ENCODE results near the gene SPATA19. TPM values are rescaled to one million over a fixed set of nuclear protein-coding genes. Genes with fewer than 3 reads are reported as not detected.
"Not testable (repeated sequence)": the region's sequence is repeated elsewhere in the genome, so short reads cannot be mapped to it uniquely, and the experiment has no call there.

The SPATA19 gene
- total RNA-seq, 4 donors from 2014 or later: not detected

DNA sequence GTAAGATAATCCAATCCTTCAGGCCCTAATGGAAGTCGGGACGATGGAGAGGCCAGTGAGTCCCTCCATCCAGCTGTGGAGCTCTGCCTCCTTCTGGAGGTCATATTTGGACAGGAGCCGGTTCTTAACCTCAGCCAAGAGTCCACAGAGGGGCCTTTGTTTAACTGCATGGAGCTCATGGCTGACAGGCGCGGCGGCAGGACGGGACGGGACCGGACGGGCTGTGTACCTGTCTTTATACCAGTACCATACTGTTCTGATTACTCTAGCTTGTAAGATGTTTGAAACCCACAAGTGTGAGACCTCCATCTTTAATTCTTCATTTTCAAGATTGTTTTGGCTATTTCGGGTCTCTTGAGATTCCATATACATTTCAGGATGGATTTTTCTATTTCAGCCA, 20.2 kb upstream of the SPATA19 start:
- no peak overlapping the region for H3K27ac ChIP-seq
- no peak for DNase-seq
- TF ChIP-seq POLR2A (IDR thresholded peaks at IDR 0.05) (no peak), CTCF (IDR thresholded peaks at IDR 0.05) (no peak)
- no peaks in the 10 kb centered on the region for H3K36me3 ChIP-seq
- H3K9me3 ChIP-seq: no peaks in the 10 kb centered on the region
- H3K27me3 ChIP-seq: no peaks in the 10 kb centered on the region
- no peaks in the 10 kb centered on the region for H3K4me1 ChIP-seq
- H3K4me3 ChIP-seq: no peak overlapping the region

GRCh38 chr11:133864756-133865155, 19.4 kb upstream of the SPATA19 start:
- H3K36me3 ChIP-seq: no peaks in the 10 kb centered on the region
- no peak for DNase-seq
- no peak overlapping the region for H3K27ac ChIP-seq
- TF ChIP-seq POLR2A (IDR thresholded peaks at IDR 0.05) (no peak), CTCF (IDR thresholded peaks at IDR 0.05) (no peak)
- H3K4me1 ChIP-seq: no peaks in the 10 kb centered on the region
- H3K4me3 ChIP-seq: no peak overlapping the region
- no peaks in the 10 kb centered on the region for H3K9me3 ChIP-seq
- no peaks in the 10 kb centered on the region for H3K27me3 ChIP-seq

GRCh38 chr11:133860151-133860550, 14.8 kb upstream of the SPATA19 start:
- no peaks in the 10 kb centered on the region for H3K4me1 ChIP-seq
- H3K9me3 ChIP-seq: no peaks in the 10 kb centered on the region
- H3K27ac ChIP-seq: no peak overlapping the region
- no peak for TF ChIP-seq POLR2A (IDR thresholded peaks at IDR 0.05)
- no peak for TF ChIP-seq CTCF (IDR thresholded peaks at IDR 0.05)
- no peaks in the 10 kb centered on the region for H3K27me3 ChIP-seq
- H3K4me3 ChIP-seq: no peak overlapping the region
- no peak for DNase-seq
- no peaks in the 10 kb centered on the region for H3K36me3 ChIP-seq

- not testable (repeated sequence) for H3K4me1 ChIP-seq, H3K9me3 ChIP-seq, H3K27me3 ChIP-seq, H3K36me3 ChIP-seq, DNase-seq, H3K27ac ChIP-seq, H3K4me3 ChIP-seq
Observed at GRCh38 chr11:133854330-133854960, 9.1 kb upstream of the SPATA19 start.

- Histone ChIP-seq H3K9me3 (no peaks in the 10 kb centered on the region), H3K27me3 (no peaks in the 10 kb centered on the region), H3K36me3 (no peaks in the 10 kb centered on the region), H3K4me3 (no peak overlapping the region), H3K27ac (no peak overlapping the region), H3K4me1 (no peaks in the 10 kb centered on the region)
- no peak for DNase-seq
- no peak for TF ChIP-seq CTCF (IDR thresholded peaks at IDR 0.05)
- TF ChIP-seq POLR2A (IDR thresholded peaks at IDR 0.05): no peak
Observed at GRCh38 chr11:133844217-133844616, 1.1 kb downstream of the SPATA19 start.

- H3K4me3 ChIP-seq: no peak overlapping the region
- no peaks in the 10 kb centered on the region for H3K36me3 ChIP-seq
- H3K4me1 ChIP-seq: no peaks in the 10 kb centered on the region
- no peak overlapping the region for H3K27ac ChIP-seq
- no peak for DNase-seq
- H3K27me3 ChIP-seq: no peaks in the 10 kb centered on the region
- TF ChIP-seq CTCF (IDR thresholded peaks at IDR 0.05) (no peak), POLR2A (IDR thresholded peaks at IDR 0.05) (no peak)
- H3K9me3 ChIP-seq: no peaks in the 10 kb centered on the region
Observed at GRCh38 chr11:133843454-133843987, 1.8 kb downstream of the SPATA19 start.

Data from Peyer's patch (tissue), 4 donors.